Coronary artery (tissue), 2 donors: ENCODE results near the gene RHBDD1.

Experiments used
- DNase-seq: peaks from one replicate; pipeline ENCODE4 v3.0.0-alpha.2; 2017; ENCODE audit warnings: low spot score
- H3K27ac ChIP-seq, 2 donors: fragments of 200-600 bp; sonication (generic); one replicate each; pipeline ENCODE4 v1.5.1; 2016 to 2019
- H3K4me3 ChIP-seq: fragments of 200-600 bp; sonication (generic); 2 replicates; pipeline ENCODE4 v1.5.1; 2016; ENCODE audit warnings: mild to moderate bottlenecking, moderate library complexity
- TF ChIP-seq, protein P1 (sequence below): fragments of 200-600 bp; sonication (generic); IDR thresholded peaks from one replicate; pipeline ENCODE4 v1.5.1; 2019; ENCODE audit warnings: antibody characterized with exemption

The RHBDD1 gene

DNA sequence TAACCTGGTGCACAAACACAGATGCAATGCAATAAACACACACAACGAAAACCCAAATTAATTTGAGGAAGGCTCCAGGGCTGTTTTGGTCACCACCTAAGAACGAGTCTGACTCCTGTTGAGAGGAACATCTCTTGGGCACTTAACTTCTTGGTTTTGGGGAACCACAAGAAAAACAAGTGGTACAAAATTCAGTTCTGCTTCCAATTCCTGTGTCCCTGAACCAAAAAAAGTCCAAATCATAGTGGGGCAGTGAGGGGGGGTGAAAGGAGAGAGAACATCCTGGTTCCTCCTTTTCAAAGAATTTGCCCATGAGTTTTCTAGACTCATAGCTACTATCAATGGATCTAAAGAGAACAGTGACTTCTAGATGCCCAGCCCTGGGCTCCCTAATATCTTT is 184.6 kb downstream of the RHBDD1 start:
- Histone ChIP-seq H3K27ac (no peak overlapping the region), H3K4me3 (no peak overlapping the region)
- DNase-seq = no peak
- TF ChIP-seq, protein P1, sequence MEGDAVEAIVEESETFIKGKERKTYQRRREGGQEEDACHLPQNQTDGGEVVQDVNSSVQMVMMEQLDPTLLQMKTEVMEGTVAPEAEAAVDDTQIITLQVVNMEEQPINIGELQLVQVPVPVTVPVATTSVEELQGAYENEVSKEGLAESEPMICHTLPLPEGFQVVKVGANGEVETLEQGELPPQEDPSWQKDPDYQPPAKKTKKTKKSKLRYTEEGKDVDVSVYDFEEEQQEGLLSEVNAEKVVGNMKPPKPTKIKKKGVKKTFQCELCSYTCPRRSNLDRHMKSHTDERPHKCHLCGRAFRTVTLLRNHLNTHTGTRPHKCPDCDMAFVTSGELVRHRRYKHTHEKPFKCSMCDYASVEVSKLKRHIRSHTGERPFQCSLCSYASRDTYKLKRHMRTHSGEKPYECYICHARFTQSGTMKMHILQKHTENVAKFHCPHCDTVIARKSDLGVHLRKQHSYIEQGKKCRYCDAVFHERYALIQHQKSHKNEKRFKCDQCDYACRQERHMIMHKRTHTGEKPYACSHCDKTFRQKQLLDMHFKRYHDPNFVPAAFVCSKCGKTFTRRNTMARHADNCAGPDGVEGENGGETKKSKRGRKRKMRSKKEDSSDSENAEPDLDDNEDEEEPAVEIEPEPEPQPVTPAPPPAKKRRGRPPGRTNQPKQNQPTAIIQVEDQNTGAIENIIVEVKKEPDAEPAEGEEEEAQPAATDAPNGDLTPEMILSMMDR = no peak

DNA sequence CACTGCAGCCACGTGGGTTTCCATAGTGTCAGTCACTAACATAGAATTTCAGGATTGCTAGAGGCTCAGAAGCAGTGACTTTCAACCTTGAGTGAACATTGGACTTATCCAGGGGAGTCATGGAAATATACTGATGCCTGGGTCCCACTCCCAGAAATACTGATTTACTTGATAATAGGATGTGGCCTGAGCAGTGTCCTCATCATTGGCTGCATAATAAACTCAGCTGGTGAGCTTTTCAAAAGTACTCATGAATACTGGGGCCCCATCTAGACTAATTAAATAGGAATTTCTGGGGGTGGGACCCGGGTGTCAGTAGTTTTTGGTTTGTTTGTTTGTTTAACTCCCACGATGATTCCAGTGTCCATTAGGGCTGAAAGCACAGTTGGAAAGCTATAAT is 186.8 kb downstream of the RHBDD1 start:
- DNase-seq = no peak
- TF ChIP-seq, protein P1 = no peak
- no peak overlapping the region for H3K27ac ChIP-seq
- H3K4me3 ChIP-seq = no peak overlapping the region

DNA sequence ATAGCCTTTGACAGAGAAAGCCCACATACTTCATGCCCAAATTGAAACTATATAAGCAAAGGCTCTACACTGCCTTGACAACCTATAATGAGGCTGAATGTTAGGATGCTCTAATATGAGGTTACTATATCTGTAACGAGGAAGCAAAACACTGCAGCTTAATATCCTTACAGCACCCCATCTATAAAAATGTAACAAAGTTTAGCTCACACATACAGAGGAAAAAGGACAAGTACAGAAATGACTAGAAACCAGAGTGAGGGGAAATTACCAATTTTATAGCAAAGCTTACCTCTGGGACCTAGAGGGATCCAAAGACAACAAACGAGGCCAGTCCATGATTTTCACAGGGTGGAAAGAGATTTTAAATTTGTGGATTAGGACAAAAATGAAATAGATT is 189.7 kb downstream of the RHBDD1 start:
- no peak for DNase-seq

DNA sequence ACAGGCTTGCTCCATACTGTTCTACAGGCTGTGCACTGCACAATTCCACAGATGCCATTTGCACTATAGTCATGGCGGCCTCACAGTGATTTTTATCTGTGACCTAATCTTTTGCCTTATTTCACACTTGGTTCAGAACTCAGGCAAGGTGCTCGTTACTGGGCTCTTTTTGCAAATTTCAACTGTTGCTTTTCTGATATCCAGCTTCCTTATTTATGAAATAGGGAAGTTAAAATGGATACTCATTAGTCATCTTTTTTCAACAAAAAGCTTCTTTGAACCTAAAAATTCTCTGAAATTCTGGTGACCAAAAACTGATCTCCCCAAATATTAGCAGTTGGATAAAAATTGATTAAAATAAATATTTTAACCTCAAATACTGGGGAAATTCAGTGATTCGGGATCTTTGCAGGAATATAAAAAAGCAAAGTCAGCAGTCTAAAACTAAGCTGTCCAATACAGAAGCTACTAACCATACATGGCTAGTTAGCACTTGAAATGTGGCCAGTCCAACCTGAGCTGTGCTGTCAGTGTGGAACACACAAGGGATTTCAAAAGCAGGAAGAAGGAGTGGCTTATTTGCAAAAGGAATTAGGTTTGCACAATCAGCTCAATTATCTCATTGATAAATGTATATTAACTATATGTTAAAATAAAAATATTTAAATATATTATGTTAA is 193.7 kb downstream of the RHBDD1 start:
- no peak for DNase-seq
- Histone ChIP-seq H3K27ac (no peak overlapping the region), H3K4me3 (no peak overlapping the region)
- TF ChIP-seq, protein P1 = no peak

More for the DNA sequence above, 189.7 kb downstream of the RHBDD1 start:
- H3K4me3 ChIP-seq = no peak overlapping the region
- TF ChIP-seq, protein P1 = no peak
- H3K27ac ChIP-seq = no peak overlapping the region

DNA sequence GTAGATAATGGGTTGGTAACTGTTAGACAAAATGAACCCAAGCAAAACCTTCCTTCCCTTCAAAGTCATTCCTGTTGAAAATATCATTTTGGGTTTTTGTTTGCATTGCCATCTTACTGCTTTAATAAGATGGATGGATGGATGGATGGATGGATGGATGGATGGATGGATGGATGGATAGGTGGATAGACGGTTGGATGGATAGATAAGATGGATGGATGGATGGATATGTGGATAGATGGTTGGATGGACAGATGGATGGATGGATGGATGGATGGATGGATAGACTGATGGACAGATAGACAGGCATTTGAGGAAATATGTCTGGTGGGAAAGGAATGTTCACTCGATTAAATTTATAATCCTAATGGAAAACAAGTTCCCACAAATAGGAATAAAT is 194.9 kb downstream of the RHBDD1 start:
- TF ChIP-seq, protein P1 = no peak
- no peak overlapping the region for H3K4me3 ChIP-seq
- H3K27ac ChIP-seq = no peak overlapping the region
- no peak for DNase-seq

DNA sequence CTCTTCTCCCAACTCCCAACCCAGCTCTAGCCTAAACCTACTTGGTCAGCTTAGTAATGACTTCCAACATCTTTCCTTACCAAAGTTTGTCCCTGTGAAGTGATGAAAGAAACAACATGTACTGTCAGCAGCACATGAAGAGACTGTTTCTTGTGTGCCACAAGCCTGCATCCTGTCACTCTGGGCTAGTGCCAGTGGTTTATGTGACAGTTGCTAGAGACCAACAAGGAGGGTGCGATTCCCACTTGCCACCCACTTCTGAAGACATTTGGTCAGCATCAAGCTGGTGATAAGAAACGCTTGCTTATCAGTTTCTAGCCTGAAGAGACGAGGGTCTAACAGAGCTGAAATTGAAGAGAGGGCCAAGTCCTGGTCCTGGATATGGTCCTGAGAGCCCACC is 195.5 kb downstream of the RHBDD1 start:
- H3K27ac ChIP-seq = no peak overlapping the region
- TF ChIP-seq, protein P1 = no peak

DNA sequence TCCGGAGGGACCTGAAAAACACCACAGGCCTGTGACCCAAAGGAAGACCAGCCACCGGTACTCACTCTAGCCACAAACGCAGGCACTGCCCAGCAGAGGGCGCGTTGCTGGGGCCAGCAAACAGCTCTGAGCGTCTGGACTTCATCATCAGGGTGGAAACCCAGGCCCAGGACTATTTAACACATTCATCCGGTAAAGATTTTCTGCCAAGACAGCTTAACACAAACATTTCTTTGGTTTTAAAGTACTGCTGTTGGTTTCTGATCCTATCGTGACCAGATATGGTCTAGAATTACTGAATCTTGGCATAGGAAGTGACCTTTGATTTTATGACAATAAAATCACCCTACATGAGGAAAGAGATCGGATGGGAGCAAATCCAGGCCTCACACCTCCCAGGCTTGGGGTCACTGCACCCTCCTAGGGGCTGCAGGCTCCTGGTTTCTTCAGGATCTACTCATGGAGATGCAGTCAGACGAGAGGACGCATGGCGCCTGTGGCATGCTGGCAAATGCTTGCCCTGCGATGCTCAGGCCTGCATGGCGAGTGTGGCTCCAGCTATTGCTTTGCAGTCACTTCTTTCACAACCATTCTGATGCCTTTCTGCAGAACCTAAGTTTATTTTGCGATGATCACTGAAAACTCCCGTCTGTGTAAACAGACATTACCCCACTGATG is 197.8 kb downstream of the RHBDD1 start:
- H3K27ac ChIP-seq = no peak overlapping the region
- no peak for DNase-seq
- TF ChIP-seq, protein P1 = no peak
- H3K4me3 ChIP-seq = no peak overlapping the region

More for the DNA sequence above, 195.5 kb downstream of the RHBDD1 start:
- H3K4me3 ChIP-seq = no peak overlapping the region
- DNase-seq = no peak
